Vagina (tissue), 2 donors: Measurements from ENCODE around the gene GGCT. TPM values are rescaled to one million over a fixed set of nuclear protein-coding genes. Genes with fewer than 3 reads are reported as not detected.

Experiments
- DNase-seq, 2 donors: peaks; one replicate each; pipeline ENCODE4 v3.0.0-alpha.2; 2017; ENCODE audit errors: extremely low spot score in 2 of 2
- H3K27ac ChIP-seq: fragments of 200-600 bp; sonication (generic); one replicate; pipeline ENCODE4 v1.5.1; 2019
- H3K27me3 ChIP-seq: fragments of 200-600 bp; sonication (generic); one replicate; pipeline ENCODE4 v1.5.1; 2019
- H3K36me3 ChIP-seq, 2 donors: fragments of 200-600 bp; sonication (generic); one replicate each; pipeline ENCODE4 v1.5.1; 2017 to 2019
- H3K4me1 ChIP-seq: fragments of 200-600 bp; sonication (generic); one replicate; pipeline ENCODE4 v1.5.1; 2019
- H3K4me3 ChIP-seq, 2 donors: fragments of 200-600 bp; sonication (generic); 1 replicate in 1 of 2; 2 replicates in 1 of 2; pipeline ENCODE4 v1.5.1; 2016 to 2019
- H3K9me3 ChIP-seq: fragments of 200-600 bp; sonication (generic); one replicate; pipeline ENCODE4 v1.5.1; 2019
- POLR2A ChIP-seq, 2 donors: fragments of 450-650 bp; IDR thresholded peaks; one replicate each; pipeline ENCODE4 v1.6.1; 2017; ENCODE audit warnings: antibody characterized with exemption in 2 of 2, mild to moderate bottlenecking in 2 of 2, moderate library complexity in 2 of 2
- POLR2AphosphoS5 ChIP-seq, 2 donors: sonication (generic); formaldehyde crosslinking; IDR thresholded peaks; one replicate each; pipeline ENCODE4 v1.9.0; 2017; ENCODE audit warnings: antibody characterized with exemption in 2 of 2, mild to moderate bottlenecking in 2 of 2, low read depth in 1 of 2; ENCODE audit not compliant: insufficient read depth in 1 of 2
- intact Hi-C: fragments of 100-400 bp; cut with DNase I; formaldehyde crosslinking; loops from one replicate; pipeline ENCODE4 v1.15.1; 2023
- total RNA-seq: library from RNA; depleted of rRNA; stranded (reverse); fragments of >200 nt; gene quantifications from one replicate; pipeline ENCODE4 v1.2.3, GENCODE V29; 2016
- TF ChIP-seq, protein P1 (sequence below), 3 experiments: fragments of 450-650 bp in 2 of 3; fragments of 200-600 bp in 1 of 3; sonication (generic) in 1 of 3; IDR thresholded peaks; one replicate each; pipeline ENCODE4 v1.5.1; 2017 to 2019; ENCODE audit warnings: antibody characterized with exemption in 3 of 3, mild to moderate bottlenecking in 2 of 3, moderate library complexity in 2 of 3

Gene GGCT, protein sequence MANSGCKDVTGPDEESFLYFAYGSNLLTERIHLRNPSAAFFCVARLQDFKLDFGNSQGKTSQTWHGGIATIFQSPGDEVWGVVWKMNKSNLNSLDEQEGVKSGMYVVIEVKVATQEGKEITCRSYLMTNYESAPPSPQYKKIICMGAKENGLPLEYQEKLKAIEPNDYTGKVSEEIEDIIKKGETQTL
- total RNA-seq = 21.6 TPM

DNA sequence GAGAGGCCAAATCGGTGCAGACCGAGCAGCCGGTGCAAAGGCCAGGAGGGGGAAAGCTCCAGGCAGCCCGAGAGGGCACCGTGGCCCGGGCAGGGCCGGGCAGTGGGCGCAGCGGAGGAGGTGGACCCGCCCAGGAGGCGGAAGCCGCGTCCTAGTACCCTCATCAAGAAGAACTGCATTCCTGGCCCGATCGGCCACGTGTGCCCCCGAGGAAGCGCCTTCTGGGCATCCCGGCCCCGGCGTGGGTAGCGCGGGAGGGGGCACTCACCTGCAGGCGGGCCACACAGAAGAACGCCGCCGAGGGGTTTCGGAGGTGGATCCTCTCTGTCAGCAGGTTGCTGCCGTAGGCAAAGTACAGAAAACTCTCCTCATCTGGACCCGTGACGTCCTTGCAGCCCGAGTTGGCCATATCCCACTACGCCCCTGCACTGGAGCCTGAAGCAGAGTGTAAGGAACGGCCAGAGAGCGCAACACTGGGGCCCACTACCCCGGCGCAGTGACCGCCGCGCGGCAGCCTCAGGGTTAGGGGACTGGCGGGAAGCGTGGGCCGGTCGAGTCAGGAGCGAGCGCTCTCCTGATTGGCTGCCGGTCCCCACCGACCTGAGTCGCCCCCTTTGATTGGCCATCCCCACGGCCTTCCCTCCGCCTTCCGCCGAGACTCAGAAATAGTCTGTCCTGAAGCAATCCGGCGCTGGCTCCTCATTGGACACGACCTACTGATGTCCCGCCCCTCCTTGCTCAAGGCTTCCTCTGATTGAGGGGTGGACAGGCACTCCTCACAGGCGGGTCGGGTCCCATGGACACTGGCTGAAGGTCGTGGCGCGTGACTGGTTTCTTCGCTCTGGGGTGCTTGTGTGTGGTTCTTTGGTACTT lies at the start of gene GGCT:
Gene GGCT (minus strand): TSS at position 529 of the 873 bp plus-strand sequence. CDS start 120 bp downstream, at position 409.
- DNase-seq = peak; percentile 99 to 100

DNA sequence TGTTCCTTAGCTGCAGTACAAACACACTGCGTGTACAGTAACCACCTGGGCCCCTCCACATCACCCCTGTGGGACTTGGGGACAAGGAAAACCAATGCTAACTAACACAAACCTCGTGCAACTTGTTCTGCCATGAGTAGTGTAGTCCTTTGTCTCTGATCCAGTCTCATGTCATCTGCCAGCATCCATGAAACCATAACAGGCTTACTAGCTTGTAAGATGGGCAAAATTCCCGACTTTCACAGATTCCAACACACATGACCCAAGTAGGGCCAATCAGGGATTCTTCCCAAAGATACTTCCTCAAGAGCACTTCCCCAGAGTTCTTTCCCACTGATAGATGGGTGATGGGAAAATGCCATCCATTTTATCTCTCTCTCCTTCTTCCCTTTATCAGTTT lies 48.9 kb upstream of the GGCT start:
- intact Hi-C loops = no loop called here
- no peaks in the 10 kb centered on the region for H3K9me3 ChIP-seq
- H3K27ac ChIP-seq = no peak overlapping the region
- DNase-seq = no peak
- H3K4me3 ChIP-seq = no peak overlapping the region
- H3K27me3 ChIP-seq = no peaks in the 10 kb centered on the region
- no peak for TF ChIP-seq POLR2AphosphoS5 (IDR thresholded peaks at IDR 0.05; ENCODE audit: insufficient read depth in 1 of 2, low read depth in 1 of 2)
- TF ChIP-seq POLR2A (IDR thresholded peaks at IDR 0.05) = no peak
- TF ChIP-seq, protein P1, sequence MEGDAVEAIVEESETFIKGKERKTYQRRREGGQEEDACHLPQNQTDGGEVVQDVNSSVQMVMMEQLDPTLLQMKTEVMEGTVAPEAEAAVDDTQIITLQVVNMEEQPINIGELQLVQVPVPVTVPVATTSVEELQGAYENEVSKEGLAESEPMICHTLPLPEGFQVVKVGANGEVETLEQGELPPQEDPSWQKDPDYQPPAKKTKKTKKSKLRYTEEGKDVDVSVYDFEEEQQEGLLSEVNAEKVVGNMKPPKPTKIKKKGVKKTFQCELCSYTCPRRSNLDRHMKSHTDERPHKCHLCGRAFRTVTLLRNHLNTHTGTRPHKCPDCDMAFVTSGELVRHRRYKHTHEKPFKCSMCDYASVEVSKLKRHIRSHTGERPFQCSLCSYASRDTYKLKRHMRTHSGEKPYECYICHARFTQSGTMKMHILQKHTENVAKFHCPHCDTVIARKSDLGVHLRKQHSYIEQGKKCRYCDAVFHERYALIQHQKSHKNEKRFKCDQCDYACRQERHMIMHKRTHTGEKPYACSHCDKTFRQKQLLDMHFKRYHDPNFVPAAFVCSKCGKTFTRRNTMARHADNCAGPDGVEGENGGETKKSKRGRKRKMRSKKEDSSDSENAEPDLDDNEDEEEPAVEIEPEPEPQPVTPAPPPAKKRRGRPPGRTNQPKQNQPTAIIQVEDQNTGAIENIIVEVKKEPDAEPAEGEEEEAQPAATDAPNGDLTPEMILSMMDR (IDR thresholded peaks at IDR 0.05) = no peak
- no peaks in the 10 kb centered on the region for H3K36me3 ChIP-seq
- peaks cover 13% of the 10 kb centered on the region for H3K4me1 ChIP-seq

More for the DNA sequence above, at the start of gene GGCT:
- Histone ChIP-seq H3K27me3 (no peaks in the 10 kb centered on the region), H3K4me1 (peaks cover 32% of the 10 kb centered on the region), H3K4me3 (peak within 1 kb of the TSS; percentile 59 to 93), H3K36me3 (no peaks in the 10 kb centered on the region), H3K27ac (peak within 1 kb of the TSS; percentile 87), H3K9me3 (no peaks in the 10 kb centered on the region)
- TF ChIP-seq, protein P1 (IDR thresholded peaks at IDR 0.05) = no peak
- TF ChIP-seq POLR2AphosphoS5 (IDR thresholded peaks at IDR 0.05; ENCODE audit: insufficient read depth in 1 of 2, low read depth in 1 of 2) (peak; percentile 83 to 90), POLR2A (IDR thresholded peaks at IDR 0.05) (peak in 1 of 2 donors; percentile 54)
- intact Hi-C loops = no loop called here

DNA sequence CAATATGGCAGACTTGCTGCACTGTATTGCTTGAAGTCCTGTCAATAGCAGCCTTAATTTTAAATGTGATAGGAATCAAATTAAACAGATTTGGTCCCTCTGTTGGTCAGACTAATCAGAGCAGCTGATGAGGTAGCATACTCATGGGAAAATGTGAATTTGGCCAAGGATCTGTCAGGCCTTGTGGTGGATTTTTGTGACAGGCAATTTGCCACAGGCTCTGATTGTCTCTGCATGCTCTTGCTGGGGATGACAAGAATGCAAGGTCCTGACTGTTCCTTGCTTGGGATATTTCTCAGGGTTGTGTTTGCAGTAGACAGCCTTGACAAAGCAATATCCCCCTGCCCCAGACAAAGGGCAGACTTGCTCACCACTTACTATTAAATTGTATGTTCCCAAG lies 48.5 kb upstream of the GGCT start:
- intact Hi-C loops = no loop called here
- Histone ChIP-seq H3K4me1 (peaks cover 13% of the 10 kb centered on the region), H3K27ac (no peak overlapping the region), H3K4me3 (no peak overlapping the region), H3K36me3 (no peaks in the 10 kb centered on the region), H3K9me3 (no peaks in the 10 kb centered on the region), H3K27me3 (no peaks in the 10 kb centered on the region)
- DNase-seq = no peak
- no peak for TF ChIP-seq POLR2AphosphoS5 (IDR thresholded peaks at IDR 0.05; ENCODE audit: insufficient read depth in 1 of 2, low read depth in 1 of 2)
- TF ChIP-seq POLR2A (IDR thresholded peaks at IDR 0.05) = no peak
- TF ChIP-seq, protein P1 (IDR thresholded peaks at IDR 0.05) = no peak

DNA sequence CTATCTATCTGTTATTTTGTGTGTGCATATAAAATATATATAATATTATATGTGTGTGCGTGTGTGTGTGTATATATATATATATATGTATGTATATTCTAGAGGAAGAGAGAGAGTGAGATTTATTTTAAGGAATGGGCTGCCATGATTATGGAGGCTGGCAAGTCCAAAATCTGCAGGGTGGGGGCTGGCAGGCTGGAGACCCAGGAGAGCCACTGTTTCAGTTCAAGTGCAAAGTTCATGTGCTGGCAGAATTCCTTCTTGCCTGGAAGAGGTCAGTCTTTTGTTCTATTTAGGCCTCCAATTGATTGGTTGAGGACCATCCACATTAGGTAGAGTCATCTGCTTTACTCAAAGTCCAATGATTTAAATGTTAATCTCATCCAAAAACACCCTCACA lies 47.7 kb upstream of the GGCT start:
- intact Hi-C loops = no loop called here
- Histone ChIP-seq H3K4me3 (no peak overlapping the region), H3K27ac (no peak overlapping the region), H3K36me3 (no peaks in the 10 kb centered on the region), H3K4me1 (peaks cover 13% of the 10 kb centered on the region), H3K9me3 (no peaks in the 10 kb centered on the region), H3K27me3 (no peaks in the 10 kb centered on the region)
- TF ChIP-seq POLR2A (IDR thresholded peaks at IDR 0.05) (no peak), POLR2AphosphoS5 (IDR thresholded peaks at IDR 0.05; ENCODE audit: insufficient read depth in 1 of 2, low read depth in 1 of 2) (no peak)
- TF ChIP-seq, protein P1 (IDR thresholded peaks at IDR 0.05) = no peak
- no peak for DNase-seq
